Breast epithelium (tissue), 4 donors: ENCODE measurements around the gene SDE2. TPM values are rescaled to one million over a fixed set of nuclear protein-coding genes. Genes with fewer than 3 reads are reported as not detected.

Source experiments
- DNase-seq, 2 donors: peaks; one replicate each; pipeline ENCODE4 v3.0.0-alpha.2; 2019; ENCODE audit warnings: low spot score in 2 of 2
- H3K27ac ChIP-seq, 2 donors: fragments of 200-600 bp; sonication (generic) in 1 of 2; one replicate each; pipeline ENCODE4 v1.5.1; 2016 to 2019; ENCODE audit warnings: mild to moderate bottlenecking in 1 of 2
- H3K27me3 ChIP-seq, 2 donors: fragments of 200-600 bp; sonication (generic) in 1 of 2; one replicate each; pipeline versions ENCODE4 v1.5.1 to v1.6.0; 2017 to 2019; ENCODE audit warnings: control low read depth in 1 of 2, mild to moderate bottlenecking in 1 of 2
- H3K36me3 ChIP-seq: fragments of 200-600 bp; one replicate; pipeline ENCODE4 v1.5.1; 2019
- H3K4me1 ChIP-seq, 2 donors: fragments of 200-600 bp; sonication (generic); one replicate each; pipeline ENCODE4 v1.5.1; 2016 to 2019; ENCODE audit warnings: control low read depth in 1 of 2
- H3K4me3 ChIP-seq, 3 donors: fragments of 200-600 bp; sonication (generic); 1 replicate in 2 of 3; 2 replicates in 1 of 3; pipeline ENCODE4 v1.5.1; 2016 to 2019; ENCODE audit warnings: mild to moderate bottlenecking in 3 of 3, moderate library complexity in 2 of 3
- H3K9me3 ChIP-seq, 2 donors: fragments of 200-600 bp; sonication (generic) in 1 of 2; one replicate each; pipeline ENCODE4 v1.5.1; 2016 to 2019; ENCODE audit warnings: control low read depth in 1 of 2
- POLR2A ChIP-seq: fragments of 450-650 bp; IDR thresholded peaks from one replicate; pipeline ENCODE4 v1.6.1; 2016; ENCODE audit warnings: antibody characterized with exemption, mild to moderate bottlenecking, moderate library complexity
- POLR2AphosphoS5 ChIP-seq, 3 donors: sonication (generic); formaldehyde crosslinking; IDR thresholded peaks; one replicate each; pipeline ENCODE4 v1.6.1; 2017; ENCODE audit warnings: antibody characterized with exemption in 3 of 3
- intact Hi-C: fragments of 100-400 bp; cut with DNase I; formaldehyde crosslinking; loops from one replicate; pipeline ENCODE4 v1.15.1; 2023; ENCODE audit warnings: low total_unique reads
- total RNA-seq, 3 donors: library from RNA; depleted of rRNA; stranded (reverse); fragments of >200 nt; gene quantifications; one replicate each; pipeline ENCODE4 v1.1.0, GENCODE V29; 2016
- TF ChIP-seq, protein P1 (sequence below), 3 donors: fragments of 450-650 bp; IDR thresholded peaks; one replicate each; pipeline ENCODE4 v1.5.1; 2016 to 2017; ENCODE audit warnings: antibody characterized with exemption in 3 of 3, mild to moderate bottlenecking in 3 of 3, moderate library complexity in 3 of 3

Gene SDE2
- total RNA-seq, 3 donors from 2014 or later: 17.6 to 25.3 (median 22.0) TPM

DNA sequence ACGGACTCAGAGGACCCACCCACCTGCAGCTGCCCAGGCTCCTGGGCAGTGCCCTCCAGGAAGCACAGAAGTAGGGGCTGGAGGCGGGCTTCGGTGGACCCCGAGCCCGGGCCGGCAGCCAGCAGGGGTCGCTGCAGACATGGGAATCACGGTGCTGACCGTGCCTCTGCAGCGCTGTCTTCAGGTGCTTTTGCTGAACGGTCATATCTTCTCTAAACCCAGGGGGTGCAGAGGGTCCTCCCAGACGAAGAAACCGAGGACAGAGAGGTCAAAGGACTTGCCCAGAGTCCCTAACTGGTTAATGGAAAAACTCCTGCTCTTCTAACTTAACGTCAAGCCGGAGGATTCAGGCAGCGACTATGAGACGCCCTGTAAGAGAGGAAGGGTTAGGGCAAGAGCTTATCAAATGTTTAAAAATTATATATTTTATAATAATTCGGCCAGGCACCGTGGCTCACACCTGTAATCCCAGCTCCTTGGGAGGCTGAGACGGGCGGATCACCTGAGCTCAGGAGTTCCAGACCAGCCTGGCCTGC, 36.6 kb downstream of the SDE2 start:
- H3K4me1 ChIP-seq: no peaks in the 10 kb centered on the region
- intact Hi-C loops: no loop called here
- no peak for DNase-seq
- TF ChIP-seq POLR2A: no peak
- TF ChIP-seq, protein P1, sequence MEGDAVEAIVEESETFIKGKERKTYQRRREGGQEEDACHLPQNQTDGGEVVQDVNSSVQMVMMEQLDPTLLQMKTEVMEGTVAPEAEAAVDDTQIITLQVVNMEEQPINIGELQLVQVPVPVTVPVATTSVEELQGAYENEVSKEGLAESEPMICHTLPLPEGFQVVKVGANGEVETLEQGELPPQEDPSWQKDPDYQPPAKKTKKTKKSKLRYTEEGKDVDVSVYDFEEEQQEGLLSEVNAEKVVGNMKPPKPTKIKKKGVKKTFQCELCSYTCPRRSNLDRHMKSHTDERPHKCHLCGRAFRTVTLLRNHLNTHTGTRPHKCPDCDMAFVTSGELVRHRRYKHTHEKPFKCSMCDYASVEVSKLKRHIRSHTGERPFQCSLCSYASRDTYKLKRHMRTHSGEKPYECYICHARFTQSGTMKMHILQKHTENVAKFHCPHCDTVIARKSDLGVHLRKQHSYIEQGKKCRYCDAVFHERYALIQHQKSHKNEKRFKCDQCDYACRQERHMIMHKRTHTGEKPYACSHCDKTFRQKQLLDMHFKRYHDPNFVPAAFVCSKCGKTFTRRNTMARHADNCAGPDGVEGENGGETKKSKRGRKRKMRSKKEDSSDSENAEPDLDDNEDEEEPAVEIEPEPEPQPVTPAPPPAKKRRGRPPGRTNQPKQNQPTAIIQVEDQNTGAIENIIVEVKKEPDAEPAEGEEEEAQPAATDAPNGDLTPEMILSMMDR (IDR thresholded peaks at IDR 0.05): no peak
- TF ChIP-seq POLR2AphosphoS5 (IDR thresholded peaks at IDR 0.05): no peak
- H3K36me3 ChIP-seq: no peaks in the 10 kb centered on the region
- no peaks in the 10 kb centered on the region for H3K27me3 ChIP-seq
- H3K9me3 ChIP-seq: no peaks in the 10 kb centered on the region
- peak overlapping the region in 1 of 3 donors; percentile 25 for H3K4me3 ChIP-seq
- no peak overlapping the region for H3K27ac ChIP-seq

- Histone ChIP-seq H3K9me3 (no peaks in the 10 kb centered on the region), H3K27ac (no peak overlapping the region), H3K4me1 (no peaks in the 10 kb centered on the region), H3K36me3 (no peaks in the 10 kb centered on the region), H3K4me3 (peak overlapping the region in 1 of 3 donors; percentile 25), H3K27me3 (no peaks in the 10 kb centered on the region)
- no peak for TF ChIP-seq POLR2A
- intact Hi-C loops: no loop called here
- no peak for DNase-seq
These were observed 37.3 kb downstream of the SDE2 start for GRCh38 chr1:225961659-225962439.

GRCh38 chr1:225958041-225958440, 41.1 kb downstream of the SDE2 start:
- no peak overlapping the region for H3K4me3 ChIP-seq
- no peak overlapping the region for H3K27ac ChIP-seq
- no peaks in the 10 kb centered on the region for H3K36me3 ChIP-seq
- H3K9me3 ChIP-seq: no peaks in the 10 kb centered on the region
- intact Hi-C loops: no loop called here
- TF ChIP-seq POLR2AphosphoS5 (IDR thresholded peaks at IDR 0.05) (no peak), POLR2A (no peak)
- TF ChIP-seq, protein P1 (IDR thresholded peaks at IDR 0.05): no peak
- no peaks in the 10 kb centered on the region for H3K4me1 ChIP-seq
- no peaks in the 10 kb centered on the region for H3K27me3 ChIP-seq
- DNase-seq: no peak

DNA sequence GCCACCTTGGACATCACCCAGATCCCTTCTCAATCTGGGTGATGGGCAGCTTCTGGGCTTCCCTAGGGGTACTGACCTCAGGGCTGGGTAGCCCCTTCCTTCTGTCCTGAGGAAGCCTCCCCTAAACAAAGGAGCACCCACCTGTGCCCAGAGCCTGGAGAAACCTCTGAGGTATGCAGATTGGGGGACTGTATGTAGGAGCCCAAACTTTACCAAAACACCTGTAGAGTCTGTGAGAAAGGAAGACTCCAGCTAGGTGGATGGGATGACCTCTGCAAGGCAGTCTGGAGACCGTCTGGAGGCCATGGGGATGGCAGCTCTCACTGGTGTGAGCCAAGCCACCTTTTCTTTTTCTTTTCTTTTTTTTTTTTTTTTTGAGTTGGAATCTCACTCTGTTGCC, 44.4 kb downstream of the SDE2 start:
- TF ChIP-seq, protein P1 (IDR thresholded peaks at IDR 0.05): no peak
- TF ChIP-seq POLR2AphosphoS5 (IDR thresholded peaks at IDR 0.05): no peak
- TF ChIP-seq POLR2A: no peak
- no peaks in the 10 kb centered on the region for H3K9me3 ChIP-seq
- no peaks in the 10 kb centered on the region for H3K27me3 ChIP-seq
- no peak overlapping the region for H3K4me3 ChIP-seq
- DNase-seq: no peak
- no peaks in the 10 kb centered on the region for H3K36me3 ChIP-seq
- H3K27ac ChIP-seq: no peak overlapping the region
- intact Hi-C loops: no loop called here
- no peaks in the 10 kb centered on the region for H3K4me1 ChIP-seq

DNA sequence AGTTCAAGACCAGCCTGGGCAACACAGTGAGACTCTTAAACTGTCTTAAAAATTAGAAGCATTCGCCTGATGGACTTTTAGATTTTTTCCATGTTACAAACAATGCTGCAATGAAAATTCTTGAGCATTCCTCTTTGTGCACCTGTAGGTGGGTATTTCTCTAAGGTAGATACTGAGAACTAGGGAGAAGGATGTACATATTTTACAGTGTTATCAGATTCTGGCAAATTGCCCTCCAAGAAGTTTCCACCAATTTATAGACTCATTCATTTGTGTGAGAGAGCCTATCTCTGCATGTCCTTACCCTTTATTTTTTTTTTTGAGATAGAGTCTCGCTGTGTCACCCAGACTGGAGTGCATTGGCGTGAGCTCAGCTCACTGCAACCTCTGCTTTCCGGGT, 45.8 kb downstream of the SDE2 start:
- H3K36me3 ChIP-seq: no peaks in the 10 kb centered on the region
- no peak overlapping the region for H3K4me3 ChIP-seq
- no peak for TF ChIP-seq POLR2A
- TF ChIP-seq POLR2AphosphoS5 (IDR thresholded peaks at IDR 0.05): no peak
- no peaks in the 10 kb centered on the region for H3K4me1 ChIP-seq
- H3K27me3 ChIP-seq: no peaks in the 10 kb centered on the region
- H3K9me3 ChIP-seq: no peaks in the 10 kb centered on the region
- no peak overlapping the region for H3K27ac ChIP-seq
- DNase-seq: no peak
- intact Hi-C loops: no loop called here

- DNase-seq: no peak
- Histone ChIP-seq H3K4me1 (no peaks in the 10 kb centered on the region), H3K9me3 (no peaks in the 10 kb centered on the region), H3K36me3 (no peaks in the 10 kb centered on the region), H3K27me3 (no peaks in the 10 kb centered on the region), H3K4me3 (no peak overlapping the region), H3K27ac (no peak overlapping the region)
- no peak for TF ChIP-seq POLR2A
- TF ChIP-seq POLR2AphosphoS5 (IDR thresholded peaks at IDR 0.05): no peak
- TF ChIP-seq, protein P1 (IDR thresholded peaks at IDR 0.05): no peak
- intact Hi-C loops: no loop called here
These were observed 48.1 kb downstream of the SDE2 start for GRCh38 chr1:225950905-225951497.
